Subcutaneous abdominal adipose tissue (tissue), 5 donors: Measurements from ENCODE around the gene NRBF2.

Experiments used
- H3K27ac ChIP-seq: one replicate; pipeline ENCODE4 v1.7.0; 2013; ENCODE audit warnings: low read depth, mild to moderate bottlenecking, inconsistent platforms, low read length, moderate library complexity
- H3K27me3 ChIP-seq, 5 donors: one replicate each; pipeline ENCODE4 v1.7.0; 2013; ENCODE audit warnings: low read length in 5 of 5, inconsistent platforms in 1 of 5; ENCODE audit not compliant: control insufficient read depth in 5 of 5, insufficient read depth in 4 of 5
- H3K36me3 ChIP-seq, 5 donors: one replicate each; pipeline ENCODE4 v1.7.0; 2013; ENCODE audit warnings: low read length in 5 of 5; ENCODE audit not compliant: control insufficient read depth in 5 of 5, insufficient read depth in 5 of 5
- H3K4me1 ChIP-seq, 5 donors: one replicate each; pipeline ENCODE4 v1.7.0; 2013; ENCODE audit warnings: low read length in 5 of 5, mild to moderate bottlenecking in 3 of 5, moderate library complexity in 1 of 5; ENCODE audit not compliant: control insufficient read depth in 5 of 5, insufficient read depth in 5 of 5
- H3K4me3 ChIP-seq, 5 donors: one replicate each; pipeline ENCODE4 v1.7.0; 2013; ENCODE audit warnings: low read length in 5 of 5, low read depth in 1 of 5
- H3K9ac ChIP-seq, 5 donors: one replicate each; pipeline ENCODE4 v1.7.0; 2013; ENCODE audit warnings: low read length in 5 of 5, mild to moderate bottlenecking in 4 of 5, moderate library complexity in 3 of 5
- H3K9me3 ChIP-seq, 5 donors: one replicate each; pipeline ENCODE4 v1.7.0; 2013; ENCODE audit warnings: low read length in 5 of 5; ENCODE audit not compliant: control insufficient read depth in 5 of 5
- donor health status: healthy.
- donor health status: healthy.
- donor health status: healthy.
- donor health status: healthy.
- donor health status: healthy.

Gene NRBF2

DNA sequence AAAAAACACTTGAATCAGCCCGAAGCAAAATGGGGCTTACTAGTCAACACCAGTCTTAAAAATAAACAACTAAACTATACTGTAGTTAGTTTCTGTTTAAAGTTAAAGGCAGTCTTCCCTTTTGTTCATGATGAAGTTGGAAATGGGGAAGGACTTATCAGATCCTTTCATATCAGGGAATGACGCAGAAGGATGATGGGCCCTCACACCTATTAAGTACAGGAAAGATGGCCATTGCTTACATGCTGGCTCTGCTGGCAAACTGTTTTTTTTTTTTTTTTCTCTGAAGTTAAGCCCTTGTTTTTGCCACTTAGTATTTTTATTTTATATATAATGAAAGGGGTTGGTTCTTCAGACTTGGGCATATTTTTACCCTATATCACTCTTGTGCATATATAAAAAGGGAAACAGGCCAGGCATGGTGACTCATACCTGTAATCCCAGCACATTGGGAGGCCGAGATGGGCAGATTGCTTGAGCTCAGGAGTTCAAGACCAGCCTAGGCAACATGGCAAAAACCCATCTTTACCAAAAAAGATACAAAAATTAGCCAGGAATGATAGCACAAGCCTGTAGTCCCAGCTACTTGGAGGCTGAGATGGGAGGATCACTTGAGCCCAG lies 16.6 kb upstream of the NRBF2 start:
- Histone ChIP-seq H3K4me3 (no peak overlapping the region), H3K27ac (peak overlapping the region; percentile 91), H3K9ac (peak overlapping the region in 1 of 5 donors; percentile 3), H3K36me3 (no peaks in the 10 kb centered on the region), H3K4me1 (peaks cover 0 to 33% (median 31%) of the 10 kb centered on the region in 5 donors), H3K27me3 (no peaks in the 10 kb centered on the region), H3K9me3 (no peaks in the 10 kb centered on the region)

DNA sequence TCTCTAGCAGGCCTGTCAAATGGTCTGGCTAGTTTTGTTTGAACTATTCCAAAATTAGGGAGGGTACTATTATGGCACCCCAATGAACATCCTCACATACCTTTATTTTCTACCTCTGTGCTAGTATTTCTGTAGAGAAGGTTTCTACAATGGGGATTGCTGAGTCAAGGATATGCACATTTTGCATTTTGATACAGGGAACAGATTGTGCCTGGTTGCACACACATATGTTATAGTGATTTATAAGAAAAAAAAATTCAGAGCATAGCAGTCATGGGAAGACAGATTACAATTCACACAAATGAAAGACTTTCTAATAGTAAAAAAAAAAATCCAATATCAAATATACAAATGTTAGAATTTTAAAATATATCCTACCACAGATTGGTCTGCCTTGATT lies 14.1 kb upstream of the NRBF2 start:
- no peaks in the 10 kb centered on the region for H3K27me3 ChIP-seq
- no peaks in the 10 kb centered on the region for H3K36me3 ChIP-seq
- no peak overlapping the region for H3K27ac ChIP-seq
- H3K9ac ChIP-seq, result no peak overlapping the region
- no peaks in the 10 kb centered on the region for H3K9me3 ChIP-seq
- peaks cover 0 to 33% (median 31%) of the 10 kb centered on the region in 5 donors for H3K4me1 ChIP-seq
- no peak overlapping the region for H3K4me3 ChIP-seq

DNA sequence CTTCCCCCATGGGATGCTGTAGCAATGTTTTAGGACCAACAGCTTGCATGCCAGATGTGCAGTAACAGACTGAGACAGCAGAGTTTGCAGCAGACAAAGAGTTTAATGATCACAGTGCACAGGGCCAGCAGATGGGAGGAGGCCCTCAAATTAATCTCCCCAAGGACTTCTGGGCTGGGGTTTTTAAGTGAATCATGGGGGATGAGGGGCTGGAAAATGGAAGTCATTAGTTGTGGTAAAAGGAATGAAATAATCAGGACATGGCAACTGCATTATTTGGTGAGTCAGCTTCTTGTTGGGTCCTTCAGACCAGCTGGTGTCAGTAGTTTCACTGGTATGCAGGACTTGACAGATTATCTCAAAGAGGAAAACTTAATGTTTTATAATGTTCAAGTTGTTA lies 12.6 kb upstream of the NRBF2 start:
- Histone ChIP-seq H3K27ac (peak overlapping the region; percentile 60), H3K36me3 (no peaks in the 10 kb centered on the region), H3K4me3 (no peak overlapping the region), H3K9me3 (no peaks in the 10 kb centered on the region), H3K4me1 (peaks cover 0 to 20% (median 18%) of the 10 kb centered on the region in 5 donors), H3K9ac (no peak overlapping the region), H3K27me3 (no peaks in the 10 kb centered on the region)

DNA sequence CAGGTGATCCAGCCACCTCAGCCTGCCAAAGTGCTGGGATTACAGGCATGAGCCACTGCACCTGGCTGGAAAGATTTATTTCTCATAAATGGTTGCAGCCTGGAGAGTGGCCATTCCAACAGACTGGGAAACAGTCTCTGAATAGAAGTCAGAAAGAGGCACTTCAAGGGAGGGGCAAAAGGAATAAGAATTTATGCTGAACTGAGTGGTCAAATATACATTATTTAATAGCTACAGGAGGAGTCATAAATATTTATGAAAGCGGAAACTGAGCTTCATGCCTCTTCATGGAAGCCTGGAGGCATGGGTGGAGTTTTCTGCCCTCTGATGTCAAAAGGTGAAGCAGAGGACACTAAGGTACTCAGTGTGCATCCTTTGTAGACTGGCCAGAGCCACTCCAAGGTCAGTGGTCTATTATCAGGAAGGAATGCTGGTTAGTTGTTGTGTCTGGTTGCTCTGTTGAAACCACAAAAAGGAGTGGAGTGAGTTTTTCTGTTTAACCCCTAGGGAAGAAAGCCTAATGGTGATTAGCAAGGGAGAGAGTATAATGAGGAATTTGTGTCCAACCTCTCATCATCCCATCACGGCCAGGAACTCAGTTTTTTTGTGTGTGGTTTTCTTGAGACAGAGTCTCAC lies 9.3 kb upstream of the NRBF2 start:
- Histone ChIP-seq H3K27ac (no peak overlapping the region), H3K27me3 (no peaks in the 10 kb centered on the region), H3K4me3 (no peak overlapping the region)

GRCh38 chr10:63125459-63125858 lies 7.7 kb upstream of the NRBF2 start:
- peaks cover 0 to 15% (median 5%) of the 10 kb centered on the region in 5 donors for H3K4me1 ChIP-seq
- no peaks in the 10 kb centered on the region for H3K9me3 ChIP-seq
- H3K4me3 ChIP-seq, result no peak overlapping the region
- no peaks in the 10 kb centered on the region for H3K36me3 ChIP-seq
- H3K27me3 ChIP-seq, result no peaks in the 10 kb centered on the region
- no peak overlapping the region for H3K27ac ChIP-seq
- H3K9ac ChIP-seq, result no peak overlapping the region

More for the DNA sequence above, 9.3 kb upstream of the NRBF2 start:
- Histone ChIP-seq H3K9ac (no peak overlapping the region), H3K4me1 (peaks cover 0 to 17% (median 8%) of the 10 kb centered on the region in 5 donors), H3K9me3 (no peaks in the 10 kb centered on the region), H3K36me3 (no peaks in the 10 kb centered on the region)

GRCh38 chr10:63128443-63128842 lies 4.7 kb upstream of the NRBF2 start:
- Histone ChIP-seq H3K4me3 (no peak overlapping the region), H3K27me3 (no peaks in the 10 kb centered on the region), H3K36me3 (no peaks in the 10 kb centered on the region), H3K9ac (peak overlapping the region in 1 of 5 donors; percentile 40), H3K27ac (peak overlapping the region; percentile 79), H3K4me1 (peaks cover 0 to 14% (median 6%) of the 10 kb centered on the region in 5 donors), H3K9me3 (no peaks in the 10 kb centered on the region)

GRCh38 chr10:63129888-63130287 lies 3.2 kb upstream of the NRBF2 start:
- Histone ChIP-seq H3K27ac (no peak overlapping the region), H3K4me3 (no peak overlapping the region)

DNA sequence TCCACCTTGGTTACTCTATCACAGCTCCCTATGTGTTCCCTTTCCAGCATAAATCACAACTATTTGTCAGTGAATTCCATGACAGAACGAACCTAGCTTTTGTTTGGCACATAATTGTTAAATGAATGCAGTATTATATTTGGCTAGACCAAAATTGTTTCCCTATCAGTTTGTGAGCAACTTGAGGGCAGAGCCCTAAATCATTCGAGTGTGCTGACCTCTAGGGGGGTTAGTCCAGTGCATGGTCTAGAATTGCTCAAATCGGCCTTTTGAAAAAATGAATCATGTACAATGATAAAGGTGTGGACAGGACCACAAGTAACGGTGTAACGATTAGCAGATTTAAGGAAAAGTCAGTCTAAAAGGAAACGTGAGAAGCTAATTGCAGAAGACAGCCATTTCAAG lies 475 bp upstream of the NRBF2 start:
- Histone ChIP-seq H3K27ac (peak overlapping the region; percentile 94), H3K4me1 (peaks cover 0 to 44% (median 33%) of the 10 kb centered on the region in 5 donors), H3K4me3 (peak overlapping the region; percentile 70 to 95 (median 93)), H3K27me3 (no peaks in the 10 kb centered on the region), H3K36me3 (no peaks in the 10 kb centered on the region), H3K9ac (no peak overlapping the region), H3K9me3 (no peaks in the 10 kb centered on the region)

More at GRCh38 chr10:63129888-63130287, 3.2 kb upstream of the NRBF2 start:
- no peak overlapping the region for H3K9ac ChIP-seq
- no peaks in the 10 kb centered on the region for H3K36me3 ChIP-seq
- peaks cover 0 to 24% (median 21%) of the 10 kb centered on the region in 5 donors for H3K4me1 ChIP-seq
- H3K9me3 ChIP-seq, result no peaks in the 10 kb centered on the region
- no peaks in the 10 kb centered on the region for H3K27me3 ChIP-seq

DNA sequence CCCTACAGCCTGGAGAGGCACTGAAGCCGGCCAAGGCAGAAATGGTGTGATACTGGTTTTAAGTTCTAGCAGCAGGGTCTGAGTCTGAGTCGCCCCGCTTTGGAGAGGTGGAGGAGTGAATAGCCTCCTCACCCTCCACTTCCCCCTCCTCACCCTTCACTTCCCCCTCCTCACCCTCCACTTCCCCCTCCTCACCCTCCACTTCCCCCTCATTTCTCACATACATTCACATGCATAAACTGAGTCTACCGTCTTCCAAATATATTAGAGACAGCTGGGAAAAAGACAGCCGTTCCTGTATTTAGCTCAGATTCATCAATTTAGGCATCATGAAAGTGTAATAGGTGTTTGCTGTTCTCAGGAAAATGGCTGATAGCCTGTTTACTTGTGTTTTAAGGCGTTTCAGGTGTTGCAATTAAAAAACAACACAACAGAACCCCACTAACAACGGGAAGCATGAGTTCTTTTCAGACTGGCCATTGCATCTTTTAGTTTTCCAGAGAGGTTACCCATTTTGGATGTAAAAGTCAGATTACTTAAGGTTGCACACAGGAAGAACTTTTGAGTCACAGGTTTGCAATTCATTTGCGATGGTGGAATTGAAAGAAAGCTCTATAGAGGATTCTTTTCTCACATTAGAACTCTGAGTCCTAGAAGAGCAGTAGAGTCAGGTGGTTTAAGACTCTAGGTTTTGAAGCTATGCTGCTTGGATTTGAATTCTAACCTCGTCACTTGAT lies 861 bp downstream of the NRBF2 start:
- peak overlapping the region; percentile 89 to 95 (median 93) for H3K4me3 ChIP-seq

GRCh38 chr10:63137306-63137705 lies 4.2 kb downstream of the NRBF2 start:
- peaks cover 0 to 41% (median 33%) of the 10 kb centered on the region in 5 donors for H3K4me1 ChIP-seq
- H3K36me3 ChIP-seq, result peaks cover 0 to 10% (median 3%) of the 10 kb centered on the region in 5 donors
- H3K27ac ChIP-seq, result peak overlapping the region; percentile 32
- H3K4me3 ChIP-seq, result no peak overlapping the region
- no peaks in the 10 kb centered on the region for H3K27me3 ChIP-seq
- H3K9me3 ChIP-seq, result no peaks in the 10 kb centered on the region
- no peak overlapping the region for H3K9ac ChIP-seq

More for the DNA sequence above, 861 bp downstream of the NRBF2 start:
- Histone ChIP-seq H3K4me1 (peaks cover 0 to 37% (median 31%) of the 10 kb centered on the region in 5 donors), H3K9me3 (no peaks in the 10 kb centered on the region), H3K9ac (peak overlapping the region; percentile 79 to 98 (median 97)), H3K27me3 (no peaks in the 10 kb centered on the region), H3K36me3 (no peaks in the 10 kb centered on the region), H3K27ac (peak overlapping the region; percentile 94)
